GM12892 (cell line): Measurements from ENCODE around the gene ANKRD40.

ENCODE experiments used
- POLR2A ChIP-seq: IDR thresholded peaks from 2 replicates; pipeline ENCODE4 v1.6.1; 2011; ENCODE audit warnings: low read depth, low read length, control low read depth
- POLR2AphosphoS5 ChIP-seq: IDR thresholded peaks from 2 replicates; pipeline ENCODE4 v1.6.1; 2011; ENCODE audit warnings: low read depth, low read length, control low read depth

DNA sequence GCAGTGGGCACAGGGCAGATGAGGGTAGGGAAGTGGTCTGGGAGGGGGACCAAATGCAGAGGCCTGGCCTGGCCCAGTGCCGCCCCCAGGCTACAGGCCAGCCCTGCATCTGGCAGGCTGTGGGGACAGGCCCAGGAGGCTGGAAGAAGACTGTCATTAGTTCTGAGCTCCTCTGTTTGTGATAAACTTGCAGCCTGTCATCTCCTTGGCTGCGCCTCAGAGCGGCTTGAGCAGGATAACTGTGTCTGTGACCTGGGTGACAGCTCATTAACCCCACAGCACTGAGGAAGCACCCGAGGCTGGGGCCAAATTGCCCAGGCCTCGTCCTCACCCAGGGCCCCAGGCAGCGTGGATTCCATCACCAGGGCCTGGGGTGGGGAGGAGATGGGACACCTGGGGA is 49.1 kb downstream of the ANKRD40 start:
- no peak for TF ChIP-seq POLR2A
- TF ChIP-seq POLR2AphosphoS5 = no peak
